HT1080 (cell line): Measurements from ENCODE around the gene CFAP77. TPM values are rescaled to one million over a fixed set of nuclear protein-coding genes. Genes with fewer than 3 reads are reported as not detected.
A peak's percentile ranks its signal among the peaks of the same experiment; 100 is the strongest.
"Not testable (repeated sequence)": the region's sequence is repeated elsewhere in the genome, so short reads cannot be mapped to it uniquely, and the experiment has no call there.

Source experiments
- DNase-seq: peaks from one replicate; pipeline ENCODE4 v3.0.0-alpha.2; 2015; ENCODE audit warnings: low read depth
- total RNA-seq: library from RNA; depleted of rRNA; stranded (reverse); fragments of >200 nt; shearing (Covaris generic); gene quantifications from 2 replicates; pipeline ENCODE4 v1.2.3, GENCODE V29; 2014

Gene CFAP77
- total RNA-seq, 1 experiment from 2014 or later, result not detected

DNA sequence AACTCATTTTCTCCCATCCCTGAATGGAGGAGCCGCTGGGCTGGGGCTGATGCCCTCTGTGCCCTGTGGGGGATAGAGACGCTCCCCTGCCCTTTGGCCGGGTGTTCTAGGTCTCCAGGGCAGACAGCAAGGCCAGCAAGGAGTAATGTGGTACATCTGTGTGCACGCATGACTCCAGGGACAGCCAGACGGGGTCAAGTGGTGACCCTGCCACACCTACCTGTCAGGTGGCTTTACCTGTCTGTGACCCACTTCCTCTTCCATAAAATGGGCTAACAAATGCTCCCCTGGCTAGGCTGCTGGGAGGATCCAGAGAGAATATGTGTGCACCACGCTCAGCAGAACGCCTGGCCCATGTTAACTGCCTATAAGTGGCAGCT is 137.0 kb downstream of the CFAP77 start:
- no peak for DNase-seq

- no peak for DNase-seq
Observed at GRCh38 chr9:132547436-132547835, 137.4 kb downstream of the CFAP77 start.

DNA sequence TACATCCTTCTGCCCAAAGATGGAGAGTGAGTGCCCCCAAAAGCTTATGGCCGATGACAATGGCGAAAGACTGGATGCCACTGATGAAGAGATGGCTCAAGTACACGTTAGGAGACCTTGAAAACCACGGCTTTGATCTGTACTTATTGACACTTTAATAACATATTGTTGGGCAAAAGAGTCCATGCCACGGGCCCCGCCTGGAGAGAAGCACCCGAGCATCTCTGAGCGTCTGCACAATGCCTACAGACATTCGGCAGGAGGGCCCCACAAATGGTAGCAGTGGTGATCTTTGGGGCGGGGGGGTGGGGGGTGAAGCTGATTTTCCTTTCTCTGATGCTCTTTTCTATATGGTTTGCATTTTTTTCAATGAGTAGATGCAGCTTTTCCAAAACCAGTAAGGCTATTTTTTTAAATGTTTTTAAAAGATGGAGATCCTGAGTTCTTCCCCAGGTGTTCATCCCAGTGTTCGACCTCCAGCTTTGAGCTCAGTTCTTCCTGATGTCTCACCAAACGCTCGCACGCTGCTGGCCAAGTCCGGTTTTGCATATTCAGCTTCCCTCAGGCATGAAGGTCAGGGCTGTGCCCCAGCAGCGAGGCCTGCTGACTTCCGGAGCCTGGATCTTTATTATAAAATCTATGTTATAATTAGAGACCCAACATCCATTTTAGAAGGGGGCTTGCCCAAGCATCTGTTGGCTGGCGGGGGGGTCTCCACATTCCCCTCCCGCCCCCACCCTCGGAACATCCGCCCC is 138.1 kb downstream of the CFAP77 start:
- DNase-seq, result no peak

DNA sequence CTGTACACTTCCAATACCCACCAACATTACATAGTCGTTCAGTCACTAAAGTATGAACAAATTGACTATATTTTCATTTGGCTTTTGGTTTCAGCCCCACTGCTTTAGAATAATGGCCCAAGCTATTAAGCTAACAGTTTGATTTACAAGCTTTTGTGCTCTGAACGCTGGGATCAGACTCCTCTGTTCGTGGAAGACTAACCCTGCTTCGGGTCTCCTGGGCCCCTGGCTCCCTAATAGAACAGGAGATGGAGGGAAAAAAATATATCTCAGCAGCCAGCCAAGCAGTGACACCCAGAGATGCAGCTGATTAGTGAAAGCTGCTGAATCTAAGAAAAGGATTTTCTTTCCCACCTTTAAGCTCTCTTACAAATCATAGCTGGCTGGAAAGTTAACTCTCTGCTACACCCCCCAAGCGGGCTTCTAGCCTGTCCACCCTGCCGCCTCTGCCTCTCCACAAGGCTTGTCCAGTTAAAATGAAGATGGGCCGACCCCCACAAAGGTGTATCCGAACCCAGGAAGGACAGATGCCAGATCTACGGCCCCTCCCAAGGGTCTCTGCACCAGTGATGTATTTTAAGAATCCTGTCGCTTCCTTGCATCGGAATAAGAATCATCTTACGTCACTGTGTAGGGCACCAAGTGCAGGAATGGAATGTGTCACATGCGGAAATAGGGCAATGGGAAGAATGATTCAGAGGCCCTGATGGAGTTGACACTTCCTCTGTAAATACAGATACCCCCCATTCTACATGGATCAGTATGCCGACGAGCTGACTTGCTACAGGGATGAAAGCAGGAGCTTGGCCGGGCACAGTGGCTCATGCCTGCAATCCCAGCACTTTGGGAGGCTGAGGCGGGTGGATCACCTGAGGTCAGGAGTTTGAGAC is 139.0 kb downstream of the CFAP77 start:
- peak; percentile 52 for DNase-seq

GRCh38 chr9:132551556-132551955 is 141.5 kb downstream of the CFAP77 start:
- DNase-seq, result no peak

DNA sequence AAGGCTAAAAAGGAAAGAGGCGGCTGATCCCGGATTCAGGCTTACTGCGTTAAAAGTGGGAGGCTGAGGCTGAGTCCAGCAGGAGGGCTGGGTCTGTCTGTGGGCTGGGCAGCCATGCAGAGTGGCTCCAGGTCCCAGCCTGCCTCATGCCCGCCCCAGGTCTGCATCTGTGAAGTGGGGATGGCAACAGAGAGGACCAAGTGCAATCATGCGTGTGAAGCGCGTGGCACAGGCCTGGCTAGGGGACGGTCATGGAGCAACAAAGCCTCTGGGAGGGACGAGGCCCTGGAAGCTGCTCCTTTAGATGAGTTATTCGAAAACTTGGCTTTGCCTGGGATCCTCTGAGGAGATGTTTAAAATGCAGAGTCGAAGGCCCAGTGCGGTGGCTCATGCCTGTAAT is 142.0 kb downstream of the CFAP77 start:
- no peak for DNase-seq

- no peak for DNase-seq
Observed at GRCh38 chr9:132554755-132555154, 144.7 kb downstream of the CFAP77 start.

GRCh38 chr9:132555528-132555927 is 145.5 kb downstream of the CFAP77 start:
- no peak for DNase-seq

DNA sequence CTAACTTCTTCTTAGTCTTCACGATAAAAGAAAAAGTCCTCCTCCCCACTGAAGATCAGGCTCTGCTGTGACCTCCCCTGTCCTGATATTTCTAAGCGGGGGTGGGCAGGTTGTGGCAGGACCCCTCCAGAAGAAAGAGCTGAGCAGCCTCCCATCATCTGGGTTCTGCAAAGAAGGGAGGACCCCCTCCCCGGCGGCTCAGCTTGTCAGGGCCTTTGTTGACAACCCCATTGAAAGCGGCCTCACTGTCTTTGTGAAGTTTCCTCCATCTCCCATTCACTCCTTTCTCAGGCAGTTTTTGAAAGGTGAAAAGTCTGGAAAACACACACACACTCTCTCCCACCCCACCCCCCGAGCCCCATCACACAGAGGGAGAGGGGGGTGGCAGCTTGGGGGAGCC is 146.2 kb downstream of the CFAP77 start:
- DNase-seq, result no peak

DNA sequence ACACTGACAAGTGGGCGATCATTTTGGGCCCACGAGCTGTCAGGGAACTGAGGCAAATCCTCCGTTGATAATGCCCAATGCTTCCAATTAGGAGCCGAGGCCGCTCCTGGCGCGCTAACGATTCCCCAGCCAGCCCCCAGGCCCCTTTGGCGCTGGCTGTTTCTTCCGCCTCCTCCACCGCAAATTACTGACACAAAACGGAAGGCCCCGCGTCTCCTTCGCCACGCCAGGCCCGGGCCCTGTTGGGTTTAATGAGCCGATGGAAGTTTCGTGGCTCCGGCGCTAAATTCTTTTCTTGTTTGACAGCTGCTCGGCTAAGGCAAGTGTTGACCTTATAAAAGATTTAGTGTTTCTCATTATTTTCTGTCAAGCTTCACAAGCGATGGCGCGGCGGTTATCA is 146.7 kb downstream of the CFAP77 start:
- DNase-seq, result no peak

GRCh38 chr9:132557159-132557558 is 147.1 kb downstream of the CFAP77 start:
- no peak for DNase-seq

GRCh38 chr9:132559711-132560110 is 149.7 kb downstream of the CFAP77 start:
- no peak for DNase-seq

DNA sequence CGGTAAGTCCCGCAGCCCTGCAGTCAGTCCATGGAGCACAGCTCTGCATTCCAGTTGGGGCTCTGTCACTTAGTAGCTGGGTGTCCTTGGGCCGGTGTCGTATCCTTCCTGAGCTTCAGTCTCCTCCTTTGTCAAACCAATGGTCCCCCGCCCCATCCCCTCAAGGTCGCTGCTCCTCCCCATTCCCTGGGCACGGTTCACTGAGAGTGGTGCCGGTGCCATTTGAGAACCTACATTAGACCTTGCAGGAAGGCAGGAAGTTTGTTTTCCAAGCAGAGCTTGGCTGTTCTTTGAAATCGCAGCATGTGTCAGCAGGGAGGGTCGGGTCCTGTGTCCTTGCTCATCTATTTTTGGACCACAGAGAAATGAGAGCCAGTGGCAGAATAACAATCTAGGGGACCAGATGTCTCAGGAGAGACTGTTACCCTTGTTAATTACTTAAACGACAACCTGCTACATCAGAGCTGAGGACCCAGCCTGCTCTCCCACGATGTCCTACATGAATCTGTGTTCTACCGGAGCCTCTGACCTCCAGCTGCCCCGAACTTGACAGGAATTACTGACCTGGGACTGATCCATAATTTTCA is 150.7 kb downstream of the CFAP77 start:
- DNase-seq, result no peak

DNA sequence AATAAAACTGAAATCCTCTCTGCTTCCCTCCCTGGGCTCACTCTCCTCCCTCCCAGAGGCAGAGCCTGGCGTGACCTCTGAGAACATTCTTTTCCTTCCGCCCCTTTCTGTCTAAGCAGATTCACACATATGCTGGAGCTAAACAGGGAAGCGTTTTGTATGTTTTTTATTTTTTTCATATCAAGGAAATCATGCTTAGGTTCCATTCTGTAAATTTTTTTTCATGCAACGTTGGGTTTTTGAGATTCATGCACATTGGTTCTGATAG is 152.2 kb downstream of the CFAP77 start:
- no peak for DNase-seq

DNA sequence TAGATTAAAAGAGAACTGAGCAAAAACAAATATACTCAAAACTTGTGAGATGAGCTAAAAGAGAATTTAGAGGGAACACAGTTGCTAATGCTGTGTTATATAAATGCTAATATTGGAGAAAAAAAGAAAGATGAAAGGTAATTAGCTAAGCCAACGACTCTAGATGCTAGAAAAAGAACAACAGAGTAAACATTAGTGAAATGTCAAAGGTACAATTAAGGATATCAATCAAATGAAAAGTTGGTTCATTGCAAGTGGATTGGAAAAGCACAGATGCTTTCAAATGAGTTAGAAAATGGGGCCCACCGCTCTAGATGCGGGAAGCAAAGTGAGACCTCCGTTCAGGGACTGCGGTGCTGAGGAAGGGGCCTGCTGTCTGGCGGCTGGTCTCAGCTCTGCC is 154.5 kb downstream of the CFAP77 start:
- DNase-seq, result no peak

DNA sequence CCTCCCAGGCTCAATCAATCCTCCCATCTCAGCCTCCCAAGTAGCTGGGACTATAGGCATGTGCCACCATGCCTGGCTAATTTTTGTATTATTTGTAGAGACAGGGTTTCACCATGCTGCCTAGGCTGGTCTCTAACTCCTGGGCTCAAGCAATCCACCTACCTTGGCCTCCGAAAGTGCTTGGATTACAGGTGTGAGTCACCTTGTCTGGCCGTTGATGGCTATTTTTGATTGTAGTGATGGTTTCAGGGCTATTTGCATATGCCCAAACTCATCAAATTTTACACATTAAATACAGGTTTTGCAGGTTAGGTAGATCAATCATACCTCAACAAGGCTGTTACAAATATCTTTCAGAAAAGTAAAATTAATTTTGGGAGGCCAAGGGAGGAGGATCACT is 158.8 kb downstream of the CFAP77 start:
- not testable (repeated sequence) for DNase-seq

GRCh38 chr9:132571806-132572600 is 162.0 kb downstream of the CFAP77 start:
- no peak for DNase-seq

DNA sequence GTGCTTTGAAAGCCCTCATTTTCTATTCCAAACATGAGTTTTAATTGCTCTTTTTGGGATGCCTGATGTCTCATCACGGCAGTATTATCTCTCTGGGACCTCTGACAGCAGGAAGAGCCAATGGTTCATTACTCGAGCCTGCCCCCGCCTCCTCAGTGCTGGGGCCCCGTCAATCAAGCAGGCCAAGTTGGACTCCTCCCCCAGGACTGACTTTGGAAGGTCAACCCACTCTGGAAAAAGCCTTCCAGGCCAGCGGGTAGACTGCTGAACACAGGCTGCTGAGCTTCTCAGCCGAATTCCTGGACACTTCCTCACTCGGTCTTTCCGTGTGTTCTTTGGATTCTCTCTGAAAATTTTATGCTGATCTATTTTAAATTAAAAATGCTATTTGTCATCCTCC is 162.9 kb downstream of the CFAP77 start:
- no peak for DNase-seq

GRCh38 chr9:132575005-132575609 is 165.1 kb downstream of the CFAP77 start:
- DNase-seq, result peak; percentile 62

DNA sequence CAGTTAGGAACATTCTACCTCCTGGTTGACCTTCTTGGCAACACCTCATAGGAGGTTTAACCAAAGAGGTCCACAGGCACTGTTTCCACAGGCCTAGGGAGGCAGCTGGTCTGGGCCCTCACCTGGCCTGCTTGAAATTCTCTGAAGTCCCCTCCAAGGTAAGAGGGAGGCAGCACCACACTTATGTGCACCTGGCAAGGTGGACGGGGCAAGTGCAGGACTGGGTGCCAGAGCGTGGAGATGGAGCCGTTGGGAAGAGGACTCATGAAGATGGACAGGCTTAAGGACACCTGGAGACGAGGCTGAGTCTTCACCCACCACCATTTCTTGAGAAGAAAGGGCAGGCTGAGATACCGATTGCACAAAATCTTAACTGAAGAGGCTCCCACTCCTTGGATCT is 165.8 kb downstream of the CFAP77 start:
- DNase-seq, result no peak

DNA sequence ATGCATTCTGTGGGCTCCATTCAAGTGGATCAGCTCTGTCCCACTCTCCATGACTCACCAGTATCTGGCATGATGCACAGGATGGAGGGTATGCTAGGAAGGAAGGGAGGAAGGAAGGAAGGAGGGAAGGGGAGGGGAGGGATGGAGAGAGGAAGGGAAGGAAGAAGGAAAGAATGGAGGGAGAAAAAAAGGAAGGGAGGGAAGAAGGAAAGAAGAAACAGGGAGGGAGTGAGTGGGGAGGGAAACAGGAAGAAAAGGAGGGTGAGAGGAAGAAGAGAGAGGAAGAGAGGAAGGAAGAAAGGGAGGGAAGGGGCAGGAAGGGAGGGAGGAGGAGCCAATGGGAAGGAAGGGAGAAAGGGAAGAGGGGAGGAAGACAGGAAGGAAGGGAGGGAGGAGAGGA is 167.1 kb downstream of the CFAP77 start:
- no peak for DNase-seq
